Neural cell (in vitro differentiated cells): Measurements from ENCODE around the gene SLC16A10.

Experiments used
- CTCF ChIP-seq: fragments of 450-650 bp; IDR thresholded peaks from 2 replicates; pipeline ENCODE4 v1.5.1; 2014; ENCODE audit warnings: antibody characterized with exemption, mild to moderate bottlenecking, moderate library complexity; ENCODE audit not compliant: poor library complexity, severe bottlenecking
- EP300 ChIP-seq: fragments of 450-650 bp; conservative IDR thresholded peaks from 2 replicates; pipeline ENCODE4 v1.6.1; 2014; ENCODE audit warnings: antibody characterized with exemption, mild to moderate bottlenecking, moderate library complexity; ENCODE audit not compliant: poor library complexity, severe bottlenecking
- EZH2 ChIP-seq: fragments of 200-600, 300-800 bp; shearing (Covaris generic), sonication (generic); IDR thresholded peaks from 2 replicates; pipeline ENCODE4 v1.6.1; 2014; ENCODE audit warnings: antibody characterized with exemption, low read length, borderline replicate concordance, mild to moderate bottlenecking; ENCODE audit not compliant: insufficient read depth, poor library complexity, severe bottlenecking

GRCh38 chr6:111239461-111239860, 152.2 kb downstream of the SLC16A10 start:
- TF ChIP-seq CTCF (no peak), EP300 (no peak), EZH2 (no peak)
